ENCODE results near the gene NHLRC2. TPM values are rescaled to one million over a fixed set of nuclear protein-coding genes. Genes with fewer than 3 reads are reported as not detected.
"Not testable (repeated sequence)": the region's sequence is repeated elsewhere in the genome, so short reads cannot be mapped to it uniquely, and the experiment has no call there.

NHLRC2 gene
- total RNA-seq (2022) (39.8 and 40.3 TPM in 2 replicates), Bru-seq, nascent RNA (percentile 91 among the genes with signal in this experiment), BruChase-seq, experiment 1, labeled RNA remaining after a 6-hour chase (percentile 96 among the genes with signal in this experiment), BruChase-seq, experiment 2, labeled RNA remaining after a 2-hour chase (percentile 94 among the genes with signal in this experiment)
- long read RNA-seq, full-length matches to known transcripts = 11 of 19 reads
- long read RNA-seq, partial matches to known transcripts = 6 of 19 reads
- long read RNA-seq, other reads (novel, unspliced or antisense) = 2 of 19 reads

GRCh38 chr10:113854013-113854760, at the start of gene NHLRC2, which contains the start of gene DCLRE1A:
NHLRC2 (plus strand) TSS chr10:113854661; CDS start chr10:113854873, 212 bp downstream.
DCLRE1A (minus strand) TSS chr10:113854082; CDS start chr10:113853182, 900 bp downstream.
- no peaks in the 10 kb centered on the region for H3K9me3 Mint-ChIP-seq (ENCODE audit: unreplicated experiment)
- ChIA-PET POLR2A (interaction anchor here (0.6 to 2.4 kb wide), 6 partner anchors 8 to 749 kb away, joined by 3 to 16 read pairs (median 3); no protein-coding TSS in a partner anchor), CTCF (interaction anchor here (0.5 to 0.7 kb wide), 3 partner anchors 11 to 248 kb away, joined by 3 read pairs; no protein-coding TSS in a partner anchor)
- peak; percentile 82 for DNase-seq (ENCODE audit: unreplicated experiment)
- no peaks in the 10 kb centered on the region for H3K27me3 Mint-ChIP-seq (ENCODE audit: insufficient read depth, unreplicated experiment)
- peak within 1 kb of the TSS; percentile 98 for H3K27ac Mint-ChIP-seq (ENCODE audit: low read depth, unreplicated experiment)
- intact Hi-C loops (cut with micrococcal nuclease) = no loop called here
- H3K36me3 Mint-ChIP-seq (ENCODE audit: insufficient read depth, unreplicated experiment) = peaks cover 9% of the 10 kb centered on the region
- peaks cover 14% of the 10 kb centered on the region for H3K4me1 Mint-ChIP-seq (ENCODE audit: insufficient read depth, unreplicated experiment)
- no peak for TF ChIP-seq CTCF (IDR thresholded peaks at IDR 0.05; ENCODE audit: unreplicated experiment)
- BruUV-seq (replicated peaks) = no TSS peak
- H3K4me3 Mint-ChIP-seq (ENCODE audit: unreplicated experiment) = peak within 1 kb of the TSS; percentile 98

GRCh38 chr10:113806503-113806902, 48.0 kb upstream of the NHLRC2 start:
- intact Hi-C loops (cut with micrococcal nuclease) = no loop called here
- ChIA-PET POLR2A (interaction anchor here (0.6 to 0.7 kb wide), 2 partner anchors 255 to 313 kb away, joined by 3 read pairs; no protein-coding TSS in a partner anchor), CTCF (interaction anchor here (0.6 to 9.8 kb wide), 3 partner anchors 262 to 384 kb away, joined by 3 to 149 read pairs (median 4); no protein-coding TSS in a partner anchor)

GRCh38 chr10:113808168-113808567, 46.3 kb upstream of the NHLRC2 start:
- Mint-ChIP-seq H3K9me3 (ENCODE audit: unreplicated experiment) (peaks cover 7% of the 10 kb centered on the region), H3K27ac (ENCODE audit: low read depth, unreplicated experiment) (no peak overlapping the region), H3K27me3 (ENCODE audit: insufficient read depth, unreplicated experiment) (peaks cover 56% of the 10 kb centered on the region), H3K36me3 (ENCODE audit: insufficient read depth, unreplicated experiment) (peaks cover 7% of the 10 kb centered on the region), H3K4me1 (ENCODE audit: insufficient read depth, unreplicated experiment) (no peaks in the 10 kb centered on the region), H3K4me3 (ENCODE audit: unreplicated experiment) (no peak overlapping the region)
- TF ChIP-seq CTCF (IDR thresholded peaks at IDR 0.05; ENCODE audit: unreplicated experiment) = no peak
- BruUV-seq (replicated peaks) = no TSS peak
- ChIA-PET POLR2A (no interaction called here), CTCF (interaction anchor here (0.6 to 2.2 kb wide), 5 partner anchors 10 to 295 kb away, joined by 3 to 7 read pairs (median 4); no protein-coding TSS in a partner anchor)
- no peak for DNase-seq (ENCODE audit: unreplicated experiment)
- intact Hi-C loops (cut with micrococcal nuclease) = no loop called here

More at GRCh38 chr10:113806503-113806902, 48.0 kb upstream of the NHLRC2 start:
- no peak for TF ChIP-seq CTCF (IDR thresholded peaks at IDR 0.05; ENCODE audit: unreplicated experiment)
- Mint-ChIP-seq H3K9me3 (ENCODE audit: unreplicated experiment) (no peaks in the 10 kb centered on the region), H3K27ac (ENCODE audit: low read depth, unreplicated experiment) (no peak overlapping the region), H3K4me3 (ENCODE audit: unreplicated experiment) (no peak overlapping the region), H3K4me1 (ENCODE audit: insufficient read depth, unreplicated experiment) (no peaks in the 10 kb centered on the region), H3K36me3 (ENCODE audit: insufficient read depth, unreplicated experiment) (peaks cover 5% of the 10 kb centered on the region), H3K27me3 (ENCODE audit: insufficient read depth, unreplicated experiment) (peaks cover 40% of the 10 kb centered on the region)
- BruUV-seq (replicated peaks) = no TSS peak
- DNase-seq (ENCODE audit: unreplicated experiment) = no peak

GRCh38 chr10:113814700-113815099, 39.8 kb upstream of the NHLRC2 start:
- peaks cover 26% of the 10 kb centered on the region for H3K27me3 Mint-ChIP-seq (ENCODE audit: insufficient read depth, unreplicated experiment)
- CTCF ChIA-PET = interaction anchor here (0.8 kb wide), 1 partner anchor 306 kb away, joined by 3 read pairs; no protein-coding TSS in a partner anchor
- H3K4me1 Mint-ChIP-seq (ENCODE audit: insufficient read depth, unreplicated experiment); H3K27ac Mint-ChIP-seq (ENCODE audit: low read depth, unreplicated experiment); POLR2A ChIA-PET; H3K36me3 Mint-ChIP-seq (ENCODE audit: insufficient read depth, unreplicated experiment); DNase-seq (ENCODE audit: unreplicated experiment); BruUV-seq (replicated peaks); intact Hi-C loops (cut with micrococcal nuclease); H3K9me3 Mint-ChIP-seq (ENCODE audit: unreplicated experiment); H3K4me3 Mint-ChIP-seq (ENCODE audit: unreplicated experiment): not testable (repeated sequence)
